Nephron progenitor cell (in vitro differentiated cells): ENCODE data around the gene GOLGA6L9.
"Not testable (repeated sequence)": the region's sequence is repeated elsewhere in the genome, so short reads cannot be mapped to it uniquely, and the experiment has no call there.

Experiments
- DNase-seq: peaks from one replicate; pipeline ENCODE4 v3.0.0; 2021
- H3K27ac Mint-ChIP-seq: 2 replicates; pipeline ENCODE4 v1.8.0; 2021; ENCODE audit warnings: mild to moderate bottlenecking, moderate library complexity, mixed read lengths
- H3K27me3 Mint-ChIP-seq: 2 replicates; pipeline ENCODE4 v1.8.0; 2021; ENCODE audit warnings: mild to moderate bottlenecking, low read depth, mixed read lengths; ENCODE audit not compliant: poor library complexity
- H3K36me3 Mint-ChIP-seq: 2 replicates; pipeline ENCODE4 v1.8.0; 2021; ENCODE audit warnings: low read depth, mixed read lengths
- H3K4me1 Mint-ChIP-seq: 2 replicates; pipeline ENCODE4 v1.8.0; 2021; ENCODE audit warnings: mixed read lengths
- H3K4me3 Mint-ChIP-seq: 2 replicates; pipeline ENCODE4 v1.8.0; 2021; ENCODE audit warnings: mild to moderate bottlenecking, moderate library complexity, mixed read lengths
- H3K9me3 Mint-ChIP-seq: 2 replicates; pipeline ENCODE4 v1.8.0; 2021; ENCODE audit warnings: mild to moderate bottlenecking, moderate library complexity, mixed read lengths

GOLGA6L9 gene

DNA sequence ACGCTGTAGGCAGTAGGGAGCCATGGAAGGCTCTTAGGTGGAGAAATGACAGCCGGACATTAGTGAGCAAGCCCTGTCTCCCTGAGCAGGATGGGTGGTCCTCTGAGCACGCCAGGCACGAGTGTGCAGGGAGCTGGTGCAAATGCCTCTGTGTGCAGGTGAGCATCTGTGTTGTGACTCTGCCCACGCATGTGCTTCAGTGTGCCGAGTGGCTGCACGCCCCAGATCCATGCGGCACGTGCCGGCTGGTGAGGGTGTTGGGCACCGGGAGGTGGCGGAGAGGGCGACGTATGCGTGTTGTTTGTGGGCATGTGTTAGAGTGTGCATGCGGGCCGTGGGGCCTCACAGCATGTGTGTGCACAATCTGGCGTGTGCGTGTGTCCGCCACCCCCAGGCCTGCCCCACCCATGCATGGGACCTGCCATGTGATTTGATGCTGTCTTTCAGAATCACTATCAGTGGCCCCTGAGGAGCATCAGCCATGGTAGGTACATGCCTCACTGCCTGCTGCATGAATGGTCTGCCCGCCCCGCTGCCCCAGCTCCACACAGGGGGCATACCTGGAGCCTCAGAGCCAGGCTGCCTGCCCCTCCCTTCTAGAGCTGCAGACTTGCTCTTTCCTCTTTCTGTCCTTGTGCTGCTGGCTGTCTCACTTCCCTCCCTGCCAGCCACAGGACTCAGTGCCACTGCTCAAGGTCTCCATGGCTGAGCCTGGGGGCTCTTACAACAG, 45.1 kb downstream of the GOLGA6L9 start:
- DNase-seq, H3K27me3 Mint-ChIP-seq, H3K4me3 Mint-ChIP-seq, H3K36me3 Mint-ChIP-seq, H3K4me1 Mint-ChIP-seq, H3K27ac Mint-ChIP-seq, H3K9me3 Mint-ChIP-seq: not testable (repeated sequence)

DNA sequence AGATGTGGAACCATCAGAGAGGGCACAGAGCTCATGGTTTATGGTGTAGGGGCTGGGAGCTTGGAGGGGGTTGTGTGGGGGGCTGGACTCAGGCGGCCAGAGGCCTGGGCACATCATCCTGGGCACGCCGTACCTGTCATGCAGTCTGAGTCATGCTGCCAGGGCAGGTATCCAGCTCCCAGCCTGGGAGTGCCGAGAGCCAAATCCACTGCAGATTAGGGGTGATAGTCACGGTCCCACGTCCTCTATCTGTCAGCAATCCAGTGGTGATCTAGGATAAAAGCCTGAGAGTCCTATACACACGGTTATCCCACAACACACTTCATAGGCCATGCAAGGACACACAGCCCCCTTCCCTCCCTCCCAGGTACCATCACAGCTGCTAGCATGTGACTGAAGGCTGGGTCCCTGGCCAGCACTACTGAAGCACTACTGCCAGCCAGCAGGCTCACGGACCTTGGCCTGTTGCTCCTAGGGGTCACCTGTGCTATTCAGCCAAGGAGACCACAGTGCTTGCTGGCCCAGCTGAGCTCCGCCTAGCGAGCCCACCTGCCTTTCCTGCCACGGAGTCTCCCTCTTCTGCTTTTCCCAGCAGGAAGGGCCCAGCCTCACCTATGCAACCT, 45.8 kb downstream of the GOLGA6L9 start:
- H3K9me3 Mint-ChIP-seq, H3K4me1 Mint-ChIP-seq, H3K4me3 Mint-ChIP-seq, H3K27me3 Mint-ChIP-seq, DNase-seq, H3K36me3 Mint-ChIP-seq, H3K27ac Mint-ChIP-seq: not testable (repeated sequence)

DNA sequence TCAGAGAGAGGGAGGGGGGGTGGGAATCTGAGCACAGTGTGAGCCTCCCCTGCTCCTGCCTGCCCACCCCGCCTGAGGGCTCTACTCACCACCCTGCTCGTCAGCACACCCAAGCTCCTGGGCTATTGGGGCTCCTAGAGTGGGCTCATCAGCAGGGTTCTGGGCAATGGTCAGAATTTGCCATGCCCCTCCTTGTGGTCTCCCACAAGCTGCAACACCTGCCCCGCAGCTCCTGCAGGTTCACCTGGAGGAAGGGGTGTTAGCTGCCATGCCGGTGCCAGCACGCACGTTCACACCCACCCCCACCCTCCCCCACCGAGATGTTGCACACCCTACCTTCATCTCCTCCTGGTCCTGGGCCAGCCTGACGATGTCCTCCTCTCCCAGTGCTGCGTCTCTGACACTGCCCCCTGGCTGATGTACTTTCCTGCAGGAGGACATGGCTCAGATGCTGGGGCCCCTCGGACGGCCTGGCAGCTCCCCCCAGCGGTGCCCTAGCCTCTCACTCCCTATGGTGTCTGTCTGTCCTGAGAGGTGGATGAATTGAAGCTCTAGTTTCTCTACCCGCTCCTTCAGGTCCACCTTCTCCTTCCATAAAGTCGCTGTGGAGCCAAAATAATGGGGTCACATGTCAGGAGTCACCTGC, 47.2 kb downstream of the GOLGA6L9 start:
- not testable (repeated sequence) for H3K27me3 Mint-ChIP-seq, H3K4me3 Mint-ChIP-seq, H3K9me3 Mint-ChIP-seq, H3K4me1 Mint-ChIP-seq, DNase-seq, H3K36me3 Mint-ChIP-seq, H3K27ac Mint-ChIP-seq

DNA sequence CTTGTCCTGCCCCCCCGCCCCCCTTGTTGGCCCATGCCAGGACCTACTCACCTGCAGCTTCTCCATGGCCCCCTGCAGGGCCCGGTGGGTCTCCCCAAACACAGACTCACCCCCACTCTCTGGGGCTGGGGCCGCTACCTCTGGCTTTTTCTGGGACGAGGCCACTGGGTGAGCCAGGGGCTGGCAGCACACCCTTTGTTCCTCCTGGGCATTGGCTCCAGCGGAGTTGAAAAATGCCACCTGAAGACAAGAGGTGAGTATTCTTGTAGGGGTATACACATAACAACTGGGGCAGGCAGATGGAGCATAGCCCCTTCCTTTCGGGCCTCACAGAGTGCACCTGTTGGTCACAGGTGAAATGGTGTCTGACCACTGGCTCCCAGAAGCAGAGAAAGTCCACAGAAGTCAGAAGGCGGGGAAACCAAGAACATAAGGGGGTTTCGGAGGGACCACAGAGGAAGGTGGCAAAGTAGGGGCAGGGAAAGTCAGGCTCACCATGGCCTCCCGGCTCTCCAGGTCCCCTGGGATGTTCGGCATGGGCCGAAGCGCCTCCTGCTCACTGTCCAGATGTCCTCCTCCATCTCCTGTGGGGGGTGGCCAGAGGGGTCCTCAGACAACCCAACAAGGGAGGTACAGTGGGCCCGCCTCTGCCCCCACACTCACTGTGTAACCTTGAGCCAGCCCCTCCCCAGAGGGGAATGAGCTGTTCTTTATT, 47.9 kb downstream of the GOLGA6L9 start:
- not testable (repeated sequence) for H3K4me3 Mint-ChIP-seq, H3K27ac Mint-ChIP-seq, H3K36me3 Mint-ChIP-seq, H3K4me1 Mint-ChIP-seq, H3K9me3 Mint-ChIP-seq, H3K27me3 Mint-ChIP-seq, DNase-seq
